Measurements from ENCODE around the gene VPS51. TPM values are rescaled to one million over a fixed set of nuclear protein-coding genes. Genes with fewer than 3 reads are reported as not detected.

The VPS51 gene
- total and polyA plus RNA-seq, 2 of the 13 experiments (the other 11 are each of a cell fraction or from before 2014, with no cell fraction given): 76.3 to 90.6 TPM

- peak overlapping the region; percentile 22 to 95 (median 40) for H3K4me3 ChIP-seq (replicated peaks in 1 of 3; ENCODE audit: insufficient read depth in 1 of 3, low read depth in 2 of 3, low read length in 3 of 3)
- POLR2A ChIA-PET: interaction anchor here (0.8 to 5.0 kb wide), 18 partner anchors 9 to 332 kb away, joined by 3 to 86 read pairs (median 8); partner anchors contain the start of genes BATF2, CAPN1, DPF2 and FAU
- H3K4me2 ChIP-seq (ENCODE audit: low read depth, low read length): peak overlapping the region; percentile 82
- DNase-seq (ENCODE audit: low spot score): peak; percentile 68
- no TSS peak for BruUV-seq (replicated peaks)
- peak overlapping the region; percentile 45; the same call in 1 of the 2 replicates for H3K9ac ChIP-seq (ENCODE audit: insufficient read depth, low read depth, low read length)
- H2AFZ ChIP-seq (ENCODE audit: low read length): no peak overlapping the region
- H3K36me3 ChIP-seq (replicated peaks in 1 of 2; ENCODE audit: control insufficient read depth in 1 of 2, insufficient read depth in 2 of 2, low read length in 2 of 2): peaks cover 6 to 21% of the 10 kb centered on the region in 2 experiments; a peak in 4 of 5 replicates
- peaks cover 7% of the 10 kb centered on the region for H3K79me2 ChIP-seq (ENCODE audit: insufficient read depth, low read length)
- intact Hi-C loops (cut with micrococcal nuclease; ENCODE audit: unreplicated experiment) (loop anchor here (2.0 kb wide), 1 partner anchor 14 kb away; the partner anchor contains the start of gene VPS51), in situ Hi-C loops (cut with HindIII; ENCODE audit: extremely low pct_ligation_motif_present, low pct_unique_long_range_greater_than_20kb) (loop anchor here (5.0 kb wide), 1 partner anchor 72 kb away; the partner anchor contains the start of gene CAPN1)
- peaks cover 24% of the 10 kb centered on the region for H3K4me1 ChIP-seq (ENCODE audit: insufficient read depth, low read length)
- 0% methylated on average over 7 of the region's 18 CpGs for WGBS (ENCODE audit: low lambda C conversion rate)
- ATAC-seq: peak; percentile 24
- no peaks in the 10 kb centered on the region for H4K20me1 ChIP-seq (ENCODE audit: insufficient read depth, low read length)
- no peaks in the 10 kb centered on the region for H3K27me3 ChIP-seq (ENCODE audit: control insufficient read depth in 1 of 2, insufficient read depth in 2 of 2, low read length in 2 of 2)
- no peaks in the 10 kb centered on the region for H3K9me3 ChIP-seq (ENCODE audit: low read length)
- H3K27ac ChIP-seq (ENCODE audit: extremely low read length, insufficient read depth, low read length): peak overlapping the region; percentile 60
- FAIRE-seq: peak; percentile 74
- CTCF ChIA-PET (ENCODE audit: low intra/inter-chr PET ratio, low total read pairs): interaction anchor here (0.6 to 1.5 kb wide), 3 partner anchors 70 to 143 kb away, joined by 3 to 9 read pairs (median 4); partner anchors contain the start of gene ARL2
- TF ChIP-seq GATAD2A (CRISPR knock-in tag; IDR thresholded peaks at IDR 0.05) (peak; percentile 58), HOXA5 (CRISPR knock-in tag; IDR thresholded peaks at IDR 0.05) (peak; percentile 23; the same call in 1 of the 2 replicates), ZNF260 (CRISPR knock-in tag; IDR thresholded peaks at IDR 0.05; ENCODE audit: borderline replicate concordance, low read depth) (no peak), KMT2A (CRISPR knock-in tag; IDR thresholded peaks at IDR 0.05) (peak; percentile 55), TGIF2 (CRISPR knock-in tag; IDR thresholded peaks at IDR 0.05) (0 out of 2 replicates have a peak, but pooled peaks have one; percentile 25), THAP9 (CRISPR knock-in tag; IDR thresholded peaks at IDR 0.05; ENCODE audit: borderline replicate concordance) (0 out of 2 replicates have a peak, but pooled peaks have one; percentile 48), HNF1B (CRISPR knock-in tag; IDR thresholded peaks at IDR 0.05) (peak; percentile 17; the same call in 1 of the 2 replicates), PHF20 (CRISPR knock-in tag; IDR thresholded peaks at IDR 0.05) (peak; percentile 19; the same call in 1 of the 2 replicates), ZFP90 (CRISPR knock-in tag; IDR thresholded peaks at IDR 0.05; ENCODE audit: borderline replicate concordance) (0 out of 2 replicates have a peak, but pooled peaks have one; percentile 36), AKAP8 (CRISPR knock-in tag; IDR thresholded peaks at IDR 0.05) (no peak), ZFY (CRISPR knock-in tag; IDR thresholded peaks at IDR 0.05) (peak; percentile 49; the same call in 1 of the 2 replicates), ERF (CRISPR knock-in tag; IDR thresholded peaks at IDR 0.05) (peak; percentile 48; the same call in 1 of the 2 replicates), ZNF614 (CRISPR knock-in tag; IDR thresholded peaks at IDR 0.05; ENCODE audit: borderline replicate concordance) (0 out of 2 replicates have a peak, but pooled peaks have one; percentile 44), ZNF605 (CRISPR knock-in tag; IDR thresholded peaks at IDR 0.05) (0 out of 2 replicates have a peak, but pooled peaks have one; percentile 11), YY1 (IDR thresholded peaks at IDR 0.05; ENCODE audit: insufficient read depth, insufficient replicate concordance, low read depth, low read length) (peak; percentile 29), POLR2G (IDR thresholded peaks at IDR 0.05; ENCODE audit: low read depth, low read length) (peak; percentile 47), GABPB1 (CRISPR knock-in tag; IDR thresholded peaks at IDR 0.05) (peak; percentile 37; the same call in 1 of the 2 replicates), DR1 (CRISPR knock-in tag; IDR thresholded peaks at IDR 0.05) (peak; percentile 21; the same call in 1 of the 2 replicates)
These were observed 14.4 kb downstream of the VPS51 start for GRCh38 chr11:65110354-65110861.
